ENCODE data around the gene THSD4.

THSD4 gene

GRCh38 chr15:71761649-71762048 is 646.4 kb downstream of the THSD4 start:
- DNase-seq (ENCODE audit: low read depth in 4 of 4, low spot score in 1 of 4): no peak

- DNase-seq (ENCODE audit: low read depth in 4 of 4, low spot score in 1 of 4): no peak
Measured at GRCh38 chr15:71768184-71768583, 652.9 kb downstream of the THSD4 start.

GRCh38 chr15:71773206-71773859 is 658.1 kb downstream of the THSD4 start:
- DNase-seq (ENCODE audit: low read depth in 4 of 4, low spot score in 1 of 4): no peak

- no peak for DNase-seq (ENCODE audit: low read depth in 4 of 4, low spot score in 1 of 4)
Measured at GRCh38 chr15:71775856-71776255, 660.6 kb downstream of the THSD4 start.

GRCh38 chr15:71776304-71776703 is 661.0 kb downstream of the THSD4 start:
- no peak for DNase-seq (ENCODE audit: low read depth in 4 of 4, low spot score in 1 of 4)

GRCh38 chr15:71777216-71777943 is 662.1 kb downstream of the THSD4 start:
- DNase-seq (ENCODE audit: low read depth in 4 of 4, low spot score in 1 of 4): no peak

- DNase-seq (ENCODE audit: low read depth in 4 of 4, low spot score in 1 of 4): no peak
Measured at GRCh38 chr15:71779073-71779797, 664.0 kb downstream of the THSD4 start.

GRCh38 chr15:71780115-71780976 is 665.1 kb downstream of the THSD4 start:
- peak in 1 of 4 experiments; percentile 11 for DNase-seq (ENCODE audit: low read depth in 4 of 4, low spot score in 1 of 4)

- DNase-seq (ENCODE audit: low read depth in 4 of 4, low spot score in 1 of 4): no peak
Measured at GRCh38 chr15:71781179-71781964, 666.1 kb downstream of the THSD4 start.

GRCh38 chr15:71781965-71782265 is 666.6 kb downstream of the THSD4 start:
- DNase-seq (ENCODE audit: low read depth in 4 of 4, low spot score in 1 of 4): no peak

- DNase-seq (ENCODE audit: low read depth in 4 of 4, low spot score in 1 of 4): no peak
Measured at GRCh38 chr15:71782422-71783165, 667.3 kb downstream of the THSD4 start.

- no peak for DNase-seq (ENCODE audit: low read depth in 4 of 4, low spot score in 1 of 4)
Measured at GRCh38 chr15:71784719-71785118, 669.4 kb downstream of the THSD4 start.

GRCh38 chr15:71785996-71786395 is 670.7 kb downstream of the THSD4 start:
- no peak for DNase-seq (ENCODE audit: low read depth in 4 of 4, low spot score in 1 of 4)

- DNase-seq (ENCODE audit: low read depth in 4 of 4, low spot score in 1 of 4): no peak
Measured at GRCh38 chr15:71786673-71787072, 671.4 kb downstream of the THSD4 start.

GRCh38 chr15:71788646-71789579 is 673.6 kb downstream of the THSD4 start:
- no peak for DNase-seq (ENCODE audit: low read depth in 4 of 4, low spot score in 1 of 4)

GRCh38 chr15:71789616-71790015 is 674.3 kb downstream of the THSD4 start:
- DNase-seq (ENCODE audit: low read depth in 4 of 4, low spot score in 1 of 4): no peak

- no peak for DNase-seq (ENCODE audit: low read depth in 4 of 4, low spot score in 1 of 4)
Measured at GRCh38 chr15:71790081-71790480, 674.8 kb downstream of the THSD4 start.

GRCh38 chr15:71791975-71792374 is 676.7 kb downstream of the THSD4 start:
- no peak for DNase-seq (ENCODE audit: low read depth in 4 of 4, low spot score in 1 of 4)

GRCh38 chr15:71792521-71792920 is 677.2 kb downstream of the THSD4 start:
- no peak for DNase-seq (ENCODE audit: low read depth in 4 of 4, low spot score in 1 of 4)
